ENCODE results near the gene FOXP1. TPM values are rescaled to one million over a fixed set of nuclear protein-coding genes. Genes with fewer than 3 reads are reported as not detected.

The FOXP1 gene
- total RNA-seq, 1 experiment from 2014 or later = 75.3 TPM

GRCh38 chr3:71511446-71511845 is 72.1 kb downstream of the FOXP1 start:
- Histone ChIP-seq H4K5ac (ENCODE audit: insufficient read length, low read depth, low read length) (no peak overlapping the region), H3K18ac (ENCODE audit: insufficient read length, low read depth, low read length) (no peak overlapping the region), H2BK12ac (ENCODE audit: insufficient read length, low read depth, low read length) (no peak overlapping the region), H3K23ac (ENCODE audit: insufficient read length, low read depth, low read length) (no peak overlapping the region), H3T11ph (ENCODE audit: low read length) (no peak overlapping the region), H3K23me2 (ENCODE audit: insufficient read length, low read depth, low read length, poor library complexity, severe bottlenecking) (no peaks in the 10 kb centered on the region), H4K20me1 (ENCODE audit: control insufficient read depth, insufficient read depth, insufficient read length) (no peaks in the 10 kb centered on the region), H3K4ac (ENCODE audit: low read depth, low read length) (no peak overlapping the region), H3K9me3 (ENCODE audit: control insufficient read depth, low read depth, low read length) (no peaks in the 10 kb centered on the region), H3K27ac (ENCODE audit: insufficient read length, low read depth, low read length) (no peak overlapping the region), H3K9ac (ENCODE audit: extremely low read depth, insufficient read length, low read length) (no peak overlapping the region), H3K56ac (ENCODE audit: insufficient read length, low read depth, low read length) (no peak overlapping the region), H3K79me2 (ENCODE audit: insufficient read depth, low read length) (no peaks in the 10 kb centered on the region), H2BK20ac (ENCODE audit: low read depth, low read length, poor library complexity, severe bottlenecking) (no peak overlapping the region), H3K79me1 (ENCODE audit: insufficient read depth, low read depth, low read length, poor library complexity, severe bottlenecking) (no peaks in the 10 kb centered on the region), H2AFZ (ENCODE audit: low read length) (no peak overlapping the region), H4K91ac (ENCODE audit: insufficient read length, low read depth, low read length) (no peak overlapping the region), H2BK15ac (ENCODE audit: low read depth, low read length) (no peak overlapping the region), H3K4me1 (ENCODE audit: insufficient read depth, low read length) (peaks cover 5% of the 10 kb centered on the region), H3K14ac (ENCODE audit: insufficient read depth, low read length) (no peak overlapping the region), H4K8ac (replicated peaks; ENCODE audit: insufficient read length, low read depth, low read length) (no peak overlapping the region), H2BK5ac (ENCODE audit: insufficient read length, low read length) (no peak overlapping the region), H3K4me2 (ENCODE audit: insufficient read depth, insufficient read length, low read length) (no peak overlapping the region), H2BK120ac (ENCODE audit: low read depth, low read length, poor library complexity, severe bottlenecking) (no peak overlapping the region), H2AK5ac (ENCODE audit: insufficient read length, low read length) (no peak overlapping the region), H3K27me3 (ENCODE audit: insufficient read depth, low read length) (no peaks in the 10 kb centered on the region)
- H3K27ac Mint-ChIP-seq = no peak overlapping the region
- H3K27me3 Mint-ChIP-seq (ENCODE audit: low read depth) = no peaks in the 10 kb centered on the region
- H3K36me3 Mint-ChIP-seq (ENCODE audit: insufficient read depth in 1 of 3, low read depth in 3 of 3) = no peaks in the 10 kb centered on the region
- H3K4me1 Mint-ChIP-seq = peaks cover 24 to 27% of the 10 kb centered on the region in 2 experiments
- no peak overlapping the region for H3K4me3 Mint-ChIP-seq
- H3K9me3 Mint-ChIP-seq = no peaks in the 10 kb centered on the region
- no peak for DNase-seq
- TF ChIP-seq CTCF (conservative IDR thresholded peaks at IDR 0.05) = no peak

All from H9 (cell line).